H9 (cell line): ENCODE data around the gene FBXO31. TPM values are rescaled to one million over a fixed set of nuclear protein-coding genes. Genes with fewer than 3 reads are reported as not detected.

Source experiments
- DNase-seq: peaks from one replicate; pipeline ENCODE4 v3.0.0-alpha.2; 2017
- H2AFZ ChIP-seq: one replicate; pipeline ENCODE4 v1.6.1; 2013; ENCODE audit warnings: mild to moderate bottlenecking, low read length, control low read depth, moderate library complexity
- H2AK5ac ChIP-seq: 2 replicates; pipeline ENCODE4 v1.6.1; 2013; ENCODE audit warnings: low read length, control low read depth, mixed read lengths; ENCODE audit not compliant: insufficient read length
- H2BK120ac ChIP-seq: one replicate; pipeline ENCODE4 v1.6.1; 2013; ENCODE audit warnings: low read depth, mild to moderate bottlenecking, low read length, control low read depth, inconsistent platforms; ENCODE audit not compliant: poor library complexity, severe bottlenecking
- H2BK12ac ChIP-seq: 2 replicates; pipeline ENCODE4 v1.6.1; 2013; ENCODE audit warnings: low read length, control low read depth, mixed read lengths, low read depth; ENCODE audit not compliant: insufficient read length
- H2BK15ac ChIP-seq: 2 replicates; pipeline ENCODE4 v1.6.1; 2013; ENCODE audit warnings: low read depth, low read length, control low read depth
- H2BK20ac ChIP-seq: one replicate; pipeline ENCODE4 v1.6.1; 2013; ENCODE audit warnings: low read depth, mild to moderate bottlenecking, low read length, control low read depth, inconsistent platforms; ENCODE audit not compliant: poor library complexity, severe bottlenecking
- H2BK5ac ChIP-seq: 2 replicates; pipeline ENCODE4 v1.6.1; 2013; ENCODE audit warnings: low read length, control low read depth, mixed read lengths; ENCODE audit not compliant: insufficient read length
- H3K14ac ChIP-seq: 2 replicates; pipeline ENCODE4 v1.6.1; 2013; ENCODE audit warnings: low read length, control low read depth; ENCODE audit not compliant: insufficient read depth
- H3K18ac ChIP-seq: 2 replicates; pipeline ENCODE4 v1.6.1; 2013; ENCODE audit warnings: low read depth, mild to moderate bottlenecking, mixed read lengths, low read length, control low read depth; ENCODE audit not compliant: insufficient read length
- H3K23ac ChIP-seq: 2 replicates; pipeline ENCODE4 v1.6.1; 2013; ENCODE audit warnings: low read length, control low read depth, mixed read lengths, low read depth; ENCODE audit not compliant: insufficient read length
- H3K23me2 ChIP-seq: 2 replicates; pipeline ENCODE4 v1.6.1; 2013; ENCODE audit warnings: low read depth, mild to moderate bottlenecking, mixed read lengths, low read length, control low read depth; ENCODE audit not compliant: insufficient read length, poor library complexity, severe bottlenecking
- H3K27ac ChIP-seq: 2 replicates; pipeline ENCODE4 v1.5.1; 2013; ENCODE audit warnings: low read length, control low read depth, mixed read lengths, low read depth; ENCODE audit not compliant: insufficient read length
- H3K27me3 ChIP-seq: 2 replicates; pipeline ENCODE4 v1.6.1; 2013; ENCODE audit warnings: low read length, control low read depth, inconsistent platforms; ENCODE audit not compliant: insufficient read depth
- H3K4ac ChIP-seq: 2 replicates; pipeline ENCODE4 v1.6.1; 2013; ENCODE audit warnings: low read depth, mild to moderate bottlenecking, control low read depth, inconsistent platforms, low read length, moderate library complexity
- H3K4me1 ChIP-seq: 2 replicates; pipeline ENCODE4 v1.6.1; 2013; ENCODE audit warnings: low read length, control low read depth, inconsistent platforms; ENCODE audit not compliant: insufficient read depth
- H3K4me2 ChIP-seq: 2 replicates; pipeline ENCODE4 v1.6.1; 2013; ENCODE audit warnings: low read length, control low read depth, mixed read lengths; ENCODE audit not compliant: insufficient read length, insufficient read depth
- H3K56ac ChIP-seq: 2 replicates; pipeline ENCODE4 v1.6.1; 2013; ENCODE audit warnings: low read depth, mild to moderate bottlenecking, mixed read lengths, low read length, control low read depth; ENCODE audit not compliant: insufficient read length
- H3K79me1 ChIP-seq: 2 replicates; pipeline ENCODE4 v1.6.1; 2013; ENCODE audit warnings: low read depth, mild to moderate bottlenecking, moderate library complexity, low read length, control low read depth, inconsistent platforms; ENCODE audit not compliant: insufficient read depth, poor library complexity, severe bottlenecking
- H3K79me2 ChIP-seq: 2 replicates; pipeline ENCODE4 v1.6.1; 2013; ENCODE audit warnings: low read length, control low read depth, inconsistent platforms; ENCODE audit not compliant: insufficient read depth
- H3K9ac ChIP-seq: 2 replicates; pipeline ENCODE4 v1.6.1; 2013; ENCODE audit warnings: low read length, control low read depth, mixed read lengths; ENCODE audit not compliant: insufficient read length; ENCODE audit errors: extremely low read depth
- H3K9me3 ChIP-seq: one replicate; pipeline ENCODE4 v1.6.1; 2013; ENCODE audit warnings: low read depth, low read length, inconsistent platforms; ENCODE audit not compliant: control insufficient read depth
- H3T11ph ChIP-seq: one replicate; pipeline ENCODE4 v1.6.1; 2013; ENCODE audit warnings: mild to moderate bottlenecking, low read length, control low read depth, inconsistent platforms
- H4K20me1 ChIP-seq: one replicate; pipeline ENCODE4 v1.6.1; 2013; ENCODE audit not compliant: control insufficient read depth, insufficient read length, insufficient read depth
- H4K5ac ChIP-seq: 2 replicates; pipeline ENCODE4 v1.6.1; 2013; ENCODE audit warnings: low read depth, mild to moderate bottlenecking, mixed read lengths, low read length, control low read depth; ENCODE audit not compliant: insufficient read length
- H4K8ac ChIP-seq: replicated peaks from 2 replicates; pipeline ENCODE4 v1.6.1; 2013; ENCODE audit warnings: low read length, control low read depth, mixed read lengths, low read depth; ENCODE audit not compliant: insufficient read length
- H4K91ac ChIP-seq: 2 replicates; pipeline ENCODE4 v1.6.1; 2013; ENCODE audit warnings: low read depth, mild to moderate bottlenecking, moderate library complexity, mixed read lengths, low read length, control low read depth; ENCODE audit not compliant: insufficient read length
- H3K27ac Mint-ChIP-seq, 3 experiments: 2 replicates in 2 of 3; 3 replicates in 1 of 3; pipeline ENCODE4 v1.8.0; 2020 to 2021; ENCODE audit warnings: mixed read lengths in 3 of 3, mild to moderate bottlenecking in 1 of 3, moderate library complexity in 1 of 3
- H3K27me3 Mint-ChIP-seq: 2 replicates; pipeline ENCODE4 v1.8.0; 2021; ENCODE audit warnings: low read depth, mild to moderate bottlenecking, moderate library complexity, mixed read lengths
- H3K36me3 Mint-ChIP-seq, 3 experiments: 2 replicates in 2 of 3; 3 replicates in 1 of 3; pipeline ENCODE4 v1.8.0; 2020 to 2021; ENCODE audit warnings: low read depth in 3 of 3, mixed read lengths in 3 of 3; ENCODE audit not compliant: insufficient read depth in 1 of 3
- H3K4me1 Mint-ChIP-seq, 2 experiments: 2 replicates each; pipeline ENCODE4 v1.8.0; 2020; ENCODE audit warnings: mixed read lengths in 2 of 2
- H3K4me3 Mint-ChIP-seq, 2 experiments: 2 replicates in 1 of 2; 3 replicates in 1 of 2; pipeline ENCODE4 v1.8.0; 2020 to 2021; ENCODE audit warnings: mild to moderate bottlenecking in 2 of 2, mixed read lengths in 2 of 2, moderate library complexity in 1 of 2
- H3K9me3 Mint-ChIP-seq, 2 experiments: 2 replicates in 1 of 2; 3 replicates in 1 of 2; pipeline ENCODE4 v1.8.0; 2020; ENCODE audit warnings: mild to moderate bottlenecking in 2 of 2, mixed read lengths in 2 of 2, moderate library complexity in 1 of 2
- WGBS: extraction: QIAGEN DNeasy Blood & Tissue Kit; methylation state at CpG from one replicate; pipeline ENCODE4 v1.1.7; 2013; ENCODE audit warnings: missing lambda C conversion rate, low lambda C conversion rate, mixed read lengths; ENCODE audit not compliant: insufficient read length; ENCODE audit errors: extremely low coverage; 5-methylcytosine and 5-hydroxymethylcytosine counted together
- total RNA-seq: library from RNA; stranded (reverse); gene quantifications from 2 replicates; pipeline ENCODE4 v1.2.1, GENCODE V29; 2021
- TF ChIP-seq, protein P1 (sequence below): fragments of 200-600 bp; sonication (generic); conservative IDR thresholded peaks from 3 replicates; pipeline ENCODE4 v1.8.0; 2021; ENCODE audit warnings: antibody characterized with exemption, mild to moderate bottlenecking

FBXO31 gene
- total RNA-seq, 1 experiment from 2014 or later = 24.2 TPM

DNA sequence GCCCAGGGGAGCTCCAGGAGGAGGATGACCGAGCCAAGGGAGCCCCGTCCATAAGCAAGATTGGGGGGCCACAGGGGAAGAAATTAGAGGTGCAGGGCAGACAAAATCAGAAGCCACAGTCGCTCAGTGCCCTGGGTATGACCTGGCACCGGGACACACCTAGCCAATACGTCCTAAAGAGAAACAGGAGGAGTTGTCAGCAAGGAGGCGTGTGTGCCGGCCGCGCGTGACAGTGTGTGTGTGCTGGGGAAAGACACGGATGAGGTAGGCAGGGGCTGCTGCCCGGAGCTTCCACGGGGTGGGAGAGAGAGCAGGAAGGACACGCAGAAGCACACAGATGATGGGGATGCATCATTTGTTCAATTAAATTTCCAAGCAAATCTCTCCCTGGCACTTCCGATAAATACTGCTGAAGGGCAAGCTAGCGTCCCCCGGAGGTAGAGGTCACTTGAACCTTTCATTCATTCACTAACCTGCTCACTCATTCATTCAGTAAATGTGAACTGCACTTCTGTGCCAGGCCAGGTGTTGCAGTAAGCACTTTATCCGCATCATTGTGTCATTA, 104.4 kb downstream of the FBXO31 start:
- Histone ChIP-seq H2BK12ac (no peak overlapping the region), H3T11ph (no peak overlapping the region), H3K4me1 (no peaks in the 10 kb centered on the region), H4K91ac (no peak overlapping the region), H4K8ac (no peak overlapping the region), H3K23me2 (no peaks in the 10 kb centered on the region), H3K27ac (no peak overlapping the region), H3K56ac (no peak overlapping the region), H3K9ac (no peak overlapping the region), H3K14ac (no peak overlapping the region), H3K4ac (no peak overlapping the region), H4K5ac (no peak overlapping the region), H3K79me1 (no peaks in the 10 kb centered on the region), H2AK5ac (no peak overlapping the region), H4K20me1 (no peaks in the 10 kb centered on the region), H2AFZ (no peak overlapping the region), H3K27me3 (no peaks in the 10 kb centered on the region), H3K23ac (no peak overlapping the region), H3K79me2 (no peaks in the 10 kb centered on the region), H2BK20ac (no peak overlapping the region), H3K4me2 (no peak overlapping the region), H2BK15ac (no peak overlapping the region), H2BK120ac (no peak overlapping the region), H2BK5ac (no peak overlapping the region), H3K18ac (no peak overlapping the region), H3K9me3 (no peaks in the 10 kb centered on the region)
- H3K27me3 Mint-ChIP-seq = peaks cover 15% of the 10 kb centered on the region
- DNase-seq = no peak
- WGBS = no CpG with 5 or more reads among the region's 18 CpGs
- H3K36me3 Mint-ChIP-seq = no peaks in the 10 kb centered on the region
- no peaks in the 10 kb centered on the region for H3K9me3 Mint-ChIP-seq
- no peak overlapping the region for H3K27ac Mint-ChIP-seq
- peaks cover 8% of the 10 kb centered on the region in 2 experiments; a peak in 3 of 4 replicates for H3K4me1 Mint-ChIP-seq
- TF ChIP-seq, protein P1, sequence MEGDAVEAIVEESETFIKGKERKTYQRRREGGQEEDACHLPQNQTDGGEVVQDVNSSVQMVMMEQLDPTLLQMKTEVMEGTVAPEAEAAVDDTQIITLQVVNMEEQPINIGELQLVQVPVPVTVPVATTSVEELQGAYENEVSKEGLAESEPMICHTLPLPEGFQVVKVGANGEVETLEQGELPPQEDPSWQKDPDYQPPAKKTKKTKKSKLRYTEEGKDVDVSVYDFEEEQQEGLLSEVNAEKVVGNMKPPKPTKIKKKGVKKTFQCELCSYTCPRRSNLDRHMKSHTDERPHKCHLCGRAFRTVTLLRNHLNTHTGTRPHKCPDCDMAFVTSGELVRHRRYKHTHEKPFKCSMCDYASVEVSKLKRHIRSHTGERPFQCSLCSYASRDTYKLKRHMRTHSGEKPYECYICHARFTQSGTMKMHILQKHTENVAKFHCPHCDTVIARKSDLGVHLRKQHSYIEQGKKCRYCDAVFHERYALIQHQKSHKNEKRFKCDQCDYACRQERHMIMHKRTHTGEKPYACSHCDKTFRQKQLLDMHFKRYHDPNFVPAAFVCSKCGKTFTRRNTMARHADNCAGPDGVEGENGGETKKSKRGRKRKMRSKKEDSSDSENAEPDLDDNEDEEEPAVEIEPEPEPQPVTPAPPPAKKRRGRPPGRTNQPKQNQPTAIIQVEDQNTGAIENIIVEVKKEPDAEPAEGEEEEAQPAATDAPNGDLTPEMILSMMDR = no peak
- H3K4me3 Mint-ChIP-seq = no peak overlapping the region
